H1 (cell line): Measurements from ENCODE around the gene GLB1L2. TPM values are rescaled to one million over a fixed set of nuclear protein-coding genes. Genes with fewer than 3 reads are reported as not detected.

Experiments
- CTCF ChIA-PET: fragments of 300-600 bp; sonication (Branson Sonifier 250); formaldehyde crosslinking; loops from one replicate; lab custom pipeline; 2021; ENCODE audit not compliant: partially characterized antibody; lab: Charles Lee
- POLR2A ChIA-PET: fragments of 300-600 bp; sonication (Branson Sonifier 250); formaldehyde crosslinking; loops from one replicate; lab custom pipeline; 2021; ENCODE audit warnings: inconsistent platforms; ENCODE audit not compliant: partially characterized antibody; lab: Charles Lee
- DNase-seq, 2 experiments: peaks; one replicate each; pipeline versions ENCODE4 v3.0.0 to v3.0.0-alpha.2; 2010 to 2022; ENCODE audit warnings: low spot score in 2 of 2, low read depth in 1 of 2, mixed read lengths in 1 of 2
- FAIRE-seq: peaks from 2 replicates; lab custom pipeline; 2011; peaks lifted over from hg19 to GRCh38; lab: Jason Lieb, UNC
- H2AFZ ChIP-seq: 2 replicates; pipeline ENCODE4 v1.8.1; 2012; ENCODE audit warnings: low read length, inconsistent platforms
- H2AK5ac ChIP-seq: 2 replicates; pipeline ENCODE4 v1.6.1; 2013; ENCODE audit warnings: low read depth, low read length
- H2BK120ac ChIP-seq: replicated peaks from 2 replicates; pipeline ENCODE3; 2013; ENCODE audit warnings: low read depth, low read length, inconsistent platforms
- H2BK12ac ChIP-seq: 2 replicates; pipeline ENCODE4 v1.6.1; 2013; ENCODE audit warnings: low read depth, low read length
- H2BK15ac ChIP-seq: 2 replicates; pipeline ENCODE4 v1.6.1; 2013; ENCODE audit warnings: low read length
- H2BK20ac ChIP-seq: 2 replicates; pipeline ENCODE4 v1.6.1; 2013; ENCODE audit warnings: low read length
- H2BK5ac ChIP-seq: 2 replicates; pipeline ENCODE4 v1.6.1; 2013; ENCODE audit warnings: low read depth, low read length
- H3K14ac ChIP-seq: 2 replicates; pipeline ENCODE4 v1.6.1; 2013; ENCODE audit warnings: inconsistent platforms; ENCODE audit not compliant: insufficient read length
- H3K18ac ChIP-seq: 2 replicates; pipeline ENCODE4 v1.6.1; 2013; ENCODE audit warnings: low read length; ENCODE audit errors: extremely low read depth
- H3K23ac ChIP-seq: 2 replicates; pipeline ENCODE4 v1.6.1; 2013; ENCODE audit warnings: inconsistent platforms; ENCODE audit not compliant: insufficient read length
- H3K23me2 ChIP-seq: 2 replicates; pipeline ENCODE4 v1.6.1; 2013; ENCODE audit warnings: low read depth, low read length
- H3K27ac ChIP-seq: 2 replicates; pipeline ENCODE4 v1.6.1; 2011; ENCODE audit warnings: low read depth, low read length, inconsistent platforms
- H3K27me3 ChIP-seq, 4 experiments: replicated peaks in 1 of 4; 1 replicate in 1 of 4; 2 replicates in 3 of 4; pipeline versions ENCODE4 v1.6.1 to v1.8.1; 2011 to 2013; ENCODE audit warnings: low read length in 3 of 4, mild to moderate bottlenecking in 3 of 4, inconsistent platforms in 2 of 4, mixed read lengths in 2 of 4, moderate library complexity in 1 of 4; ENCODE audit not compliant: control insufficient read depth in 3 of 4, insufficient read depth in 3 of 4; ENCODE audit errors: extremely low read depth in 1 of 4
- H3K36me3 ChIP-seq, 4 experiments: 2 replicates each; pipeline versions ENCODE4 v1.6.1 to v1.8.1; 2011 to 2013; ENCODE audit warnings: mild to moderate bottlenecking in 4 of 4, low read length in 3 of 4, moderate library complexity in 2 of 4, control low read depth in 1 of 4, inconsistent platforms in 1 of 4; ENCODE audit not compliant: insufficient read depth in 4 of 4, control insufficient read depth in 2 of 4
- H3K4ac ChIP-seq: replicated peaks from 2 replicates; pipeline ENCODE3; 2013; ENCODE audit warnings: low read length, low read depth, mixed read lengths, inconsistent platforms; ENCODE audit not compliant: insufficient read length
- H3K4me1 ChIP-seq, 4 experiments: replicated peaks in 1 of 4; 1 replicate in 1 of 4; 2 replicates in 3 of 4; pipeline versions ENCODE4 v1.6.1 to v1.8.1; 2011 to 2013; ENCODE audit warnings: low read length in 3 of 4, inconsistent platforms in 2 of 4, mixed read lengths in 1 of 4; ENCODE audit not compliant: insufficient read depth in 4 of 4, control insufficient read depth in 3 of 4
- H3K4me2 ChIP-seq, 2 experiments: 2 replicates each; pipeline versions ENCODE4 v1.6.1 to v1.8.1; 2011 to 2013; ENCODE audit warnings: low read depth in 2 of 2, low read length in 2 of 2, control low read depth in 1 of 2, inconsistent platforms in 1 of 2, mild to moderate bottlenecking in 1 of 2; ENCODE audit not compliant: insufficient read depth in 1 of 2
- H3K4me3 ChIP-seq, 4 experiments: fragments of 200-600, 300-600 bp in 1 of 4; sonication (generic), shearing (Covaris generic), sonication (Bioruptor Twin) in 1 of 4; 2 replicates each; pipeline versions ENCODE4 v1.5.1 to v1.8.1; 2011 to 2016; ENCODE audit warnings: low read length in 4 of 4, low read depth in 3 of 4, control low read depth in 2 of 4, inconsistent platforms in 2 of 4, mild to moderate bottlenecking in 2 of 4, mixed read lengths in 1 of 4, moderate library complexity in 1 of 4; ENCODE audit not compliant: insufficient read depth in 2 of 4; ENCODE audit errors: extremely low read depth in 1 of 4
- H3K56ac ChIP-seq: replicated peaks from 2 replicates; pipeline ENCODE3; 2013; ENCODE audit warnings: low read depth, mild to moderate bottlenecking, mixed read lengths, low read length, inconsistent platforms; ENCODE audit not compliant: insufficient read length
- H3K79me1 ChIP-seq: 2 replicates; pipeline ENCODE4 v1.6.1; 2013; ENCODE audit warnings: low read depth, low read length, control low read depth
- H3K79me2 ChIP-seq, 2 experiments: 2 replicates each; pipeline versions ENCODE4 v1.6.1 to v1.8.1; 2012 to 2013; ENCODE audit warnings: low read length in 2 of 2, mild to moderate bottlenecking in 2 of 2, inconsistent platforms in 1 of 2; ENCODE audit not compliant: insufficient read depth in 2 of 2, control insufficient read depth in 1 of 2
- H3K9ac ChIP-seq, 4 experiments: replicated peaks in 1 of 4; 1 replicate in 1 of 4; 2 replicates in 3 of 4; pipeline versions ENCODE4 v1.6.1 to v1.8.1; 2011 to 2013; ENCODE audit warnings: low read depth in 3 of 4, low read length in 3 of 4, control low read depth in 2 of 4, mild to moderate bottlenecking in 2 of 4, moderate library complexity in 2 of 4, inconsistent platforms in 1 of 4; ENCODE audit errors: extremely low read depth in 1 of 4
- H3K9me3 ChIP-seq, 2 experiments: 2 replicates each; pipeline versions ENCODE4 v1.6.1 to v1.8.1; 2012 to 2013; ENCODE audit warnings: mild to moderate bottlenecking in 2 of 2, moderate library complexity in 2 of 2, control low read depth in 1 of 2, inconsistent platforms in 1 of 2, low read depth in 1 of 2, low read length in 1 of 2, mixed read lengths in 1 of 2; ENCODE audit not compliant: insufficient read depth in 2 of 2
- H4K20me1 ChIP-seq, 2 experiments: replicated peaks in 1 of 2; 2 replicates each; pipeline versions ENCODE3 to v1.8.1; 2011 to 2013; ENCODE audit warnings: inconsistent platforms in 2 of 2, low read length in 2 of 2, mild to moderate bottlenecking in 1 of 2; ENCODE audit not compliant: insufficient read depth in 2 of 2, control insufficient read depth in 1 of 2
- H4K5ac ChIP-seq: 2 replicates; pipeline ENCODE4 v1.6.1; 2013; ENCODE audit warnings: low read length, low read depth, mixed read lengths, inconsistent platforms; ENCODE audit not compliant: insufficient read length
- H4K8ac ChIP-seq: 2 replicates; pipeline ENCODE4 v1.8.0; 2013; ENCODE audit warnings: mild to moderate bottlenecking, moderate library complexity, low read length, inconsistent platforms; ENCODE audit not compliant: insufficient read depth; ENCODE audit errors: extremely low read depth
- H4K91ac ChIP-seq: replicated peaks from 2 replicates; pipeline ENCODE3; 2013; ENCODE audit warnings: low read length, mixed read lengths, inconsistent platforms; ENCODE audit not compliant: insufficient read length
- BACH1 ChIP-seq: IDR thresholded peaks from 2 replicates; pipeline ENCODE4 v1.6.1; 2012; ENCODE audit warnings: low read length, improper control_type of control experiment
- CBX5 ChIP-seq: fragments of 300-800, 300-1000 bp; sonication (generic); IDR thresholded peaks from 2 replicates; pipeline ENCODE4 v1.7.1; 2016; ENCODE audit warnings: antibody characterized with exemption, low read length, low read depth
- EGR1 ChIP-seq: IDR thresholded peaks from 2 replicates; pipeline ENCODE4 v1.6.1; 2011; ENCODE audit warnings: low read depth, low read length, borderline replicate concordance
- EZH2 ChIP-seq: fragments of 200-600 bp; sonication (generic); IDR thresholded peaks from 2 replicates; pipeline ENCODE4 v1.7.1; 2012; ENCODE audit warnings: low read depth, mild to moderate bottlenecking, moderate library complexity, low read length, inconsistent platforms; ENCODE audit not compliant: severe bottlenecking
- JUND ChIP-seq: IDR thresholded peaks from 2 replicates; pipeline ENCODE4 v1.6.1; 2011; ENCODE audit warnings: mild to moderate bottlenecking, improper control_type of control experiment, low read length
- NANOG ChIP-seq: IDR thresholded peaks from 2 replicates; pipeline ENCODE4 v1.6.1; 2011; ENCODE audit warnings: low read length, low read depth, mild to moderate bottlenecking, inconsistent platforms; ENCODE audit not compliant: insufficient read depth, poor library complexity, severe bottlenecking
- RAD21 ChIP-seq, 2 experiments: IDR thresholded peaks in 1 of 2; conservative IDR thresholded peaks in 1 of 2; 2 replicates each; pipeline ENCODE4 v1.6.1; 2011; ENCODE audit warnings: low read depth in 2 of 2, low read length in 2 of 2, improper control_type of control experiment in 1 of 2, inconsistent platforms in 1 of 2, mild to moderate bottlenecking in 1 of 2, moderate library complexity in 1 of 2
- SP1 ChIP-seq: IDR thresholded peaks from 2 replicates; pipeline ENCODE4 v1.6.1; 2011; ENCODE audit warnings: low read depth, low read length
- TBP ChIP-seq: IDR thresholded peaks from 2 replicates; pipeline ENCODE4 v1.6.1; 2011; ENCODE audit warnings: low read depth, low read length, improper control_type of control experiment
- WGBS, 2 experiments: shearing (Covaris generic) in 1 of 2; methylation state at CpG; one replicate each; pipeline versions ENCODE4 v1.1.6 to v1.1.7; 2013 to 2015; ENCODE audit warnings: low lambda C conversion rate in 2 of 2, mixed read lengths in 2 of 2, inconsistent platforms in 1 of 2, low coverage in 1 of 2, missing lambda C conversion rate in 1 of 2; ENCODE audit not compliant: insufficient replicate concordance in 2 of 2, insufficient coverage in 1 of 2, insufficient read length in 1 of 2; ENCODE audit errors: extremely low coverage in 1 of 2, missing lambda C conversion rate in 1 of 2; 5-methylcytosine and 5-hydroxymethylcytosine counted together
- polyA plus RNA-seq, 7 experiments: library from polyadenylated mRNA; depleted of rRNA in 3 of 7; stranded (reverse) in 5 of 7; unstranded in 2 of 7; fragments of >200 nt in 5 of 7; fragments of 200-250 nt in 2 of 7; gene quantifications; 1 replicate in 5 of 7; 2 replicates in 1 of 7; 4 replicates in 1 of 7; pipeline versions ENCODE4 v1.2.1 to v1.2.3, GENCODE V29; 2011 to 2013; ENCODE audit warnings: missing spikeins in 2 of 7, mixed read lengths in 2 of 7
- total RNA-seq: library from RNA; stranded (reverse); fragmentation: NEBNext Ultra II Directional; extraction: Animal tissue kit (Norgen Biotek cat#: 25700); gene quantifications from 2 replicates; pipeline ENCODE4 v1.2.1, GENCODE V29; 2021
- TF ChIP-seq, protein P1 (sequence below), 3 experiments: IDR thresholded peaks; 1 replicate in 2 of 3; 2 replicates in 1 of 3; pipeline versions ENCODE4 v1.5.1 to v1.6.1; 2011; ENCODE audit warnings: low read length in 3 of 3, mild to moderate bottlenecking in 3 of 3, inconsistent platforms in 2 of 3, low read depth in 1 of 3, moderate library complexity in 1 of 3; ENCODE audit not compliant: insufficient read depth in 1 of 3; ENCODE audit errors: control extremely low read depth in 1 of 3
- TF ChIP-seq, protein P2 (sequence below): IDR thresholded peaks from 2 replicates; pipeline ENCODE4 v1.6.1; 2011; ENCODE audit warnings: low read depth, mild to moderate bottlenecking, low read length; ENCODE audit not compliant: insufficient read depth

Gene GLB1L2
- total and polyA plus RNA-seq, 2 of the 8 experiments (the other 6 are each of a cell fraction or from before 2014, with no cell fraction given): 4.4 to 7.9 TPM

DNA sequence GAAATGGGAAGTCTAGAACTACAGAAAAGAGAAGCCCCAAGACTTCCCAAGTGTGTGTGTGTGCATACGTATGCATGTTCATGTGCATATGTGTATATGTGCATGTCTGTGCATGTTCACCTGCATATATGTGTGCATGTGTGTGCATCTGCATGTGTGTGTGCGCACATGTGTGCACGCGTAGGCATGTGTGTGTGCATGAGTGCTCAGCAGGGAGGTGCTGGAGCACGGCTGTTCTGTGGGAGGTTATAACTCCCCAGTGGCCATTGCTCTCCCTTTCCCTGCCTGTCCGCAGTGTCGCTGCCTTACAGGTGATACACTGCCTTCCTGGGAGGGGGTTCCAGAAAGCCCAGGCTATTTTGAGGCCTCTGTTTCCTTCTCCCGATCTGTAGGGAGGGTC is 50.5 kb downstream of the GLB1L2 start:
- ChIA-PET CTCF (no interaction called here), POLR2A (no interaction called here)
- no peaks in the 10 kb centered on the region for H3K23me2 ChIP-seq
- H4K5ac ChIP-seq: no peak overlapping the region
- 0 out of 7 replicates have a peak, but pooled peaks cover 0 to 3% (median 0%) of the 10 kb centered on the region in 4 experiments for H3K4me1 ChIP-seq
- no peak overlapping the region for H3K27ac ChIP-seq
- H2BK15ac ChIP-seq: no peak overlapping the region
- H3K9ac ChIP-seq: no peak overlapping the region
- H3K27me3 ChIP-seq: no peaks in the 10 kb centered on the region; a peak in 1 of 7 replicates
- H4K8ac ChIP-seq: no peak overlapping the region
- H3K9me3 ChIP-seq: no peaks in the 10 kb centered on the region
- no peak overlapping the region for H3K56ac ChIP-seq
- peaks cover 0 to 14% (median 6%) of the 10 kb centered on the region in 4 experiments; a peak in 5 of 8 replicates for H3K36me3 ChIP-seq
- H3K23ac ChIP-seq: no peak overlapping the region
- H3K18ac ChIP-seq: no peak overlapping the region
- WGBS, 2 experiments: 96% methylated on average over 7 of the region's 8 CpGs; no CpG with 5 or more reads in 1 of the 2 experiments
- H3K14ac ChIP-seq: no peak overlapping the region
- H2BK20ac ChIP-seq: no peak overlapping the region
- H3K79me1 ChIP-seq: no peaks in the 10 kb centered on the region
- no peak overlapping the region for H2BK12ac ChIP-seq
- no peak overlapping the region for H3K4me3 ChIP-seq
- no peak overlapping the region for H2AK5ac ChIP-seq
- H2AFZ ChIP-seq: no peak overlapping the region
- no peak overlapping the region for H2BK120ac ChIP-seq
- no peaks in the 10 kb centered on the region for H3K79me2 ChIP-seq
- no peak for FAIRE-seq
- no peak overlapping the region for H3K4ac ChIP-seq
- no peak overlapping the region for H3K4me2 ChIP-seq
- DNase-seq: no peak
- H4K20me1 ChIP-seq: peaks cover 0 to 11% of the 10 kb centered on the region in 2 experiments
- H4K91ac ChIP-seq: no peak overlapping the region
- H2BK5ac ChIP-seq: no peak overlapping the region
- TF ChIP-seq JUND (no peak), TBP (no peak), SP1 (no peak), EGR1 (no peak), RAD21 (IDR thresholded peaks at IDR 0.05 in 1 of 2, conservative IDR thresholded peaks at IDR 0.05 in 1 of 2; ENCODE audit: low read depth in 2 of 2, low read length in 2 of 2) (no peak), EZH2 (no peak), CBX5 (no peak), NANOG (no peak), BACH1 (no peak)
- TF ChIP-seq, protein P1, sequence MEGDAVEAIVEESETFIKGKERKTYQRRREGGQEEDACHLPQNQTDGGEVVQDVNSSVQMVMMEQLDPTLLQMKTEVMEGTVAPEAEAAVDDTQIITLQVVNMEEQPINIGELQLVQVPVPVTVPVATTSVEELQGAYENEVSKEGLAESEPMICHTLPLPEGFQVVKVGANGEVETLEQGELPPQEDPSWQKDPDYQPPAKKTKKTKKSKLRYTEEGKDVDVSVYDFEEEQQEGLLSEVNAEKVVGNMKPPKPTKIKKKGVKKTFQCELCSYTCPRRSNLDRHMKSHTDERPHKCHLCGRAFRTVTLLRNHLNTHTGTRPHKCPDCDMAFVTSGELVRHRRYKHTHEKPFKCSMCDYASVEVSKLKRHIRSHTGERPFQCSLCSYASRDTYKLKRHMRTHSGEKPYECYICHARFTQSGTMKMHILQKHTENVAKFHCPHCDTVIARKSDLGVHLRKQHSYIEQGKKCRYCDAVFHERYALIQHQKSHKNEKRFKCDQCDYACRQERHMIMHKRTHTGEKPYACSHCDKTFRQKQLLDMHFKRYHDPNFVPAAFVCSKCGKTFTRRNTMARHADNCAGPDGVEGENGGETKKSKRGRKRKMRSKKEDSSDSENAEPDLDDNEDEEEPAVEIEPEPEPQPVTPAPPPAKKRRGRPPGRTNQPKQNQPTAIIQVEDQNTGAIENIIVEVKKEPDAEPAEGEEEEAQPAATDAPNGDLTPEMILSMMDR (IDR thresholded peaks at IDR 0.05; ENCODE audit: control extremely low read depth in 1 of 3, insufficient read depth in 1 of 3, low read depth in 1 of 3, low read length in 3 of 3): no peak
- TF ChIP-seq, protein P2, sequence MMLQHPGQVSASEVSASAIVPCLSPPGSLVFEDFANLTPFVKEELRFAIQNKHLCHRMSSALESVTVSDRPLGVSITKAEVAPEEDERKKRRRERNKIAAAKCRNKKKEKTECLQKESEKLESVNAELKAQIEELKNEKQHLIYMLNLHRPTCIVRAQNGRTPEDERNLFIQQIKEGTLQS: no peak
